ENCODE data around the gene PAIP1. TPM values are rescaled to one million over a fixed set of nuclear protein-coding genes. Genes with fewer than 3 reads are reported as not detected.
"Not testable (repeated sequence)": the region's sequence is repeated elsewhere in the genome, so short reads cannot be mapped to it uniquely, and the experiment has no call there.

Gene PAIP1
- total RNA-seq, 1 donor from 2014 or later: 105 TPM

DNA sequence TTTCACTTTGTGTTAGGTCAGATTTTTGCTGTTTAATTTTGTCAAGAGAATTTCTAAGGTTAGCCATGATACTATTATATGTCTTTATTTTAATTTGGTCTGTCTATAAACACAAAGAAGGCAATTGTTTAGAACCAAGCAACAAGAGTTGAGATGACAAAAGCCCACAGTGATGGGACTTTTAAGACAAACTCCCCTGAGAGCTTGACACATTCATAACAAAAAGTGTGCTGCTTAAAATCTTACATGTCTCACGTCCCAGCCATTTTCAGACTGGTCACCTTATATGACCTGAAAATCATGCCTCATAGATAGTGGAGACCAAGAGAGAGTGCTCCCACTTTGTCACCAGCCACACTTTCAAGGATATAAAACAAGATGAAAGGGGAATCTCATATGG lies 24.5 kb upstream of the PAIP1 start:
- TF ChIP-seq, protein P1, sequence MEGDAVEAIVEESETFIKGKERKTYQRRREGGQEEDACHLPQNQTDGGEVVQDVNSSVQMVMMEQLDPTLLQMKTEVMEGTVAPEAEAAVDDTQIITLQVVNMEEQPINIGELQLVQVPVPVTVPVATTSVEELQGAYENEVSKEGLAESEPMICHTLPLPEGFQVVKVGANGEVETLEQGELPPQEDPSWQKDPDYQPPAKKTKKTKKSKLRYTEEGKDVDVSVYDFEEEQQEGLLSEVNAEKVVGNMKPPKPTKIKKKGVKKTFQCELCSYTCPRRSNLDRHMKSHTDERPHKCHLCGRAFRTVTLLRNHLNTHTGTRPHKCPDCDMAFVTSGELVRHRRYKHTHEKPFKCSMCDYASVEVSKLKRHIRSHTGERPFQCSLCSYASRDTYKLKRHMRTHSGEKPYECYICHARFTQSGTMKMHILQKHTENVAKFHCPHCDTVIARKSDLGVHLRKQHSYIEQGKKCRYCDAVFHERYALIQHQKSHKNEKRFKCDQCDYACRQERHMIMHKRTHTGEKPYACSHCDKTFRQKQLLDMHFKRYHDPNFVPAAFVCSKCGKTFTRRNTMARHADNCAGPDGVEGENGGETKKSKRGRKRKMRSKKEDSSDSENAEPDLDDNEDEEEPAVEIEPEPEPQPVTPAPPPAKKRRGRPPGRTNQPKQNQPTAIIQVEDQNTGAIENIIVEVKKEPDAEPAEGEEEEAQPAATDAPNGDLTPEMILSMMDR (IDR thresholded peaks at IDR 0.05): no peak
- Mint-ChIP-seq H3K27ac (ENCODE audit: unreplicated experiment) (no peak overlapping the region), H3K36me3 (ENCODE audit: low read depth) (peaks cover 7% of the 10 kb centered on the region), H3K4me1 (ENCODE audit: low read depth) (no peaks in the 10 kb centered on the region), H3K4me3 (ENCODE audit: unreplicated experiment) (no peak overlapping the region), H3K9me3 (ENCODE audit: low read depth) (no peaks in the 10 kb centered on the region), H3K27me3 (ENCODE audit: low read depth) (no peaks in the 10 kb centered on the region)
- DNase-seq (ENCODE audit: low spot score): no peak

DNA sequence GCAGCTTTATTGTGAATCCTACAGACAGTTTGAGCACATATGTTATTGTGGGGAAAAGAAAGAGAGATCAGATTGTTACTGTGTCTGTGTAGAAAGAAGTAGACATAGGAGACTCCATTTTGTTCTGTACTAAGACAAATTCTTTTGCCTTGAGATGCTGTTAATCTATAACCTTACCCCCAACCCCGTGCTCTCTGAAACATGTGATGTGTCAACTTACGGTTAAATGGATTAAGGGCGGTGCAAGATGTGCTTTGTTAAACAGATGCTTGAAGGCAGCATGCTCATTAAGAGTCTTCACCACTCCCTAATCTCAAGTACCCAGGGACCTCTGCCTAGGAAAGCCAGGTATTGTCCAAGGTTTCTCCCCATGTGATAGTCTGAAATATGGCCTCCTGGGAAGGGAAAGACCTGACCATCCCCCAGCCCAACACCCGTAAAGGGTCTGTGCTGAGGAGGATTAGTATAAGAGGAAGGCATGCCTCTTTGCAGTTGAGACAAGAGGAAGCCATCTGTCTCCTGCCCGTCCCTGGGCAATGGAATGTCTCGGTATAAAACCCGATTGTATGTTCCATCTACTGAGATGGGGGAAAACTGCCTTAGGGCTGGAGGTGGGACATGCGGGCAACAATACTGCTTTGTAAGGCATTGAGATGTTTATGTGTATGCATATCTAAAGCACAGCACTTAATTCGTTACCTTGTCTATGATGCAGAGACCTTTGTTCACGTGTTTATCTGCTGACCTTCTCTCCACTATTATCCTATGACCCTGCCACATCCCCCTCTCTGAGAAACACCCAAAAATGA lies 23.7 kb upstream of the PAIP1 start:
- not testable (repeated sequence) for H3K9me3 Mint-ChIP-seq (ENCODE audit: low read depth); H3K4me1 Mint-ChIP-seq (ENCODE audit: low read depth); H3K27ac Mint-ChIP-seq (ENCODE audit: unreplicated experiment); H3K4me3 Mint-ChIP-seq (ENCODE audit: unreplicated experiment); H3K27me3 Mint-ChIP-seq (ENCODE audit: low read depth); DNase-seq (ENCODE audit: low spot score)
- peaks cover 10% of the 10 kb centered on the region for H3K36me3 Mint-ChIP-seq (ENCODE audit: low read depth)

DNA sequence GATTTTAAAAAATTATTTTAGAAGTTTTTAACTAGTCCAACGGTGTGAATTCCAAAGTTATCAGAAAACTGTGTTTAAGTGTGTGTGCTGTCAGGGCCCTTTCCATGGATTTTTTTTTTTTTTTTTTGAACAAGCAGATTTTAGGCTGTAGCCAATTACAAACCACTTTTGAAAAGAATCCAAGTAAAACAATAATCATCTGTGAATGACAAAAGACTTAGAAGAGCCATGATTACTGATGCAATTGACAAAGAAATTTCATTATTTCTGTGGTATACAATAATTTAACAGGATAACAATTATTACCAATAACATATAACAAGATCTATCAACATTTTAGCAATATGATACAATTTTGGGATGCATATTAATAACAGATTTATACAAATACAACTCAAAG lies 16.2 kb upstream of the PAIP1 start:
- no peaks in the 10 kb centered on the region for H3K9me3 Mint-ChIP-seq (ENCODE audit: low read depth)
- H3K27ac Mint-ChIP-seq (ENCODE audit: unreplicated experiment): peak overlapping the region; percentile 82
- TF ChIP-seq, protein P1 (IDR thresholded peaks at IDR 0.05): no peak
- no peak for DNase-seq (ENCODE audit: low spot score)
- H3K27me3 Mint-ChIP-seq (ENCODE audit: low read depth): no peaks in the 10 kb centered on the region
- no peak overlapping the region for H3K4me3 Mint-ChIP-seq (ENCODE audit: unreplicated experiment)
- H3K36me3 Mint-ChIP-seq (ENCODE audit: low read depth): peaks cover 3% of the 10 kb centered on the region
- peaks cover 24% of the 10 kb centered on the region for H3K4me1 Mint-ChIP-seq (ENCODE audit: low read depth)

DNA sequence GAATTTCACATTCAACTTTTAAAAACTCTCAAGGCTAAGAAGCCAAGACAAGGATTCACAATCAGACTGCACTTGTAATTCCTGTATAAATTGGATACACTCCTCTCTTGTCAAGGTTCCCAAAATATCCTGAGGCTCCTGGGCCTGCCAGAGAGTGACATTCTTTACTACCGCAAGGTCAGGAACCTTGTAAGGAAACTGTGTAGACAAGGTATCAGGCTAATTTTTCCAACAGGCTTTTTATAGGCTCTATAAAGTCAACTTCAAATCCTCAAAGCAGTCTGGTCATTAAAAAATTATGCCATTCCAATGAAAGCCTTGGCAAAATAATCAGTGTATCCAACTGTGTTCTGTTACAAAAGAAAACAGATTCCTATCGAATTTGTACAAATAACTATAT lies 15.5 kb upstream of the PAIP1 start:
- peaks cover 24% of the 10 kb centered on the region for H3K4me1 Mint-ChIP-seq (ENCODE audit: low read depth)
- H3K9me3 Mint-ChIP-seq (ENCODE audit: low read depth): no peaks in the 10 kb centered on the region
- DNase-seq (ENCODE audit: low spot score): no peak
- peaks cover 3% of the 10 kb centered on the region for H3K36me3 Mint-ChIP-seq (ENCODE audit: low read depth)
- H3K27me3 Mint-ChIP-seq (ENCODE audit: low read depth): no peaks in the 10 kb centered on the region
- TF ChIP-seq, protein P1 (IDR thresholded peaks at IDR 0.05): no peak
- no peak overlapping the region for H3K4me3 Mint-ChIP-seq (ENCODE audit: unreplicated experiment)
- peak overlapping the region; percentile 71 for H3K27ac Mint-ChIP-seq (ENCODE audit: unreplicated experiment)

DNA sequence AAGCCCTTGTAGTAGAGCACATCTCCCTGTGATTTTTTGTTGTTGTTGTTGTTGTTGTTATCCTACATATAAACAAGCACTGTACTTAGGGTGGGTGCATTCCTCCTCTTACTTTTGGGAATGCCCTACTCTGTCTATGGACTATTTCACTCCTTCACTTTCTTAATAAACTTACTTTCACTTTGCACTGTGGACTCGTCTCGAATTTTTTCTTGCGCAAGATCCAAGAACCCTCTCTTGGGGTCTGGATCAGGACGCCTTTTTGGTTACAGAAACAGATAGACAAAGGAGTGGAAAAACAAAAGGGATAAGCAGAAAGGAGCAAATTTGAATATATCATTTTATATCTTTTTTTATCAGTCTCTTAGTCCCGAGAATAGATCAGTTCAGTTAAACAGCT lies 14.4 kb upstream of the PAIP1 start:
- Mint-ChIP-seq H3K27ac (ENCODE audit: unreplicated experiment) (no peak overlapping the region), H3K36me3 (ENCODE audit: low read depth) (peaks cover 3% of the 10 kb centered on the region), H3K27me3 (ENCODE audit: low read depth) (no peaks in the 10 kb centered on the region), H3K4me1 (ENCODE audit: low read depth) (peaks cover 24% of the 10 kb centered on the region), H3K4me3 (ENCODE audit: unreplicated experiment) (no peak overlapping the region), H3K9me3 (ENCODE audit: low read depth) (no peaks in the 10 kb centered on the region)
- TF ChIP-seq, protein P1 (IDR thresholded peaks at IDR 0.05): no peak
- no peak for DNase-seq (ENCODE audit: low spot score)
